ENCODE measurements around the gene HAUS6.
"Not testable (repeated sequence)": the region's sequence is repeated elsewhere in the genome, so short reads cannot be mapped to it uniquely, and the experiment has no call there.

HAUS6 gene

DNA sequence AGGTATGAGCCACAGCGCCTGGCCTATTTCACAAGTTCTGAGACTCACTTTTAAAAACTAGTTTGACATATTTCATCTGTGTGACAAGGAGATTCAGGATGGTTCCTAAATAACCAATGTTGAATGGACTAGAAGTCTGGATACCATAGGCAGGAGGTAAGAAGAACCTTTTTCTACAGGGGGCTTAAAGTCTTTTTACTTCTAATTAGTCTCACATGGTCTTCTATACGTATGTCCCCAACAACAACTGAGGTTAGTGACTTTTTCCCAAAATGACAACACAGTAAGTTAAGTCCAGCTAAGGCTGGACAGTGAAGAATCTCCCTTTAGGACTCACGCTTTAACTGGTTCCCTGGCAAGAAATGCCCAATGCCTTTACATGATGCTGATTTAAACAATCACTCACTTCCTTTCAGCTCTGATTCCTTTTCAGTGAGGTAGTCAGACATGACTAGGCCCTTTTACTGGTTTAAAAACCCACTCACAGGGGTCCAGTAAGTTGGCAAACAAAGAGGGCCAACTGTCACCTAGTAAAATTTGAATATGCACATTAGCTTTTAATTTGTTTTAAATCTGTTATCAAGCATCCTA, 12.1 kb upstream of the HAUS6 start:
- no peak for DNase-seq

DNA sequence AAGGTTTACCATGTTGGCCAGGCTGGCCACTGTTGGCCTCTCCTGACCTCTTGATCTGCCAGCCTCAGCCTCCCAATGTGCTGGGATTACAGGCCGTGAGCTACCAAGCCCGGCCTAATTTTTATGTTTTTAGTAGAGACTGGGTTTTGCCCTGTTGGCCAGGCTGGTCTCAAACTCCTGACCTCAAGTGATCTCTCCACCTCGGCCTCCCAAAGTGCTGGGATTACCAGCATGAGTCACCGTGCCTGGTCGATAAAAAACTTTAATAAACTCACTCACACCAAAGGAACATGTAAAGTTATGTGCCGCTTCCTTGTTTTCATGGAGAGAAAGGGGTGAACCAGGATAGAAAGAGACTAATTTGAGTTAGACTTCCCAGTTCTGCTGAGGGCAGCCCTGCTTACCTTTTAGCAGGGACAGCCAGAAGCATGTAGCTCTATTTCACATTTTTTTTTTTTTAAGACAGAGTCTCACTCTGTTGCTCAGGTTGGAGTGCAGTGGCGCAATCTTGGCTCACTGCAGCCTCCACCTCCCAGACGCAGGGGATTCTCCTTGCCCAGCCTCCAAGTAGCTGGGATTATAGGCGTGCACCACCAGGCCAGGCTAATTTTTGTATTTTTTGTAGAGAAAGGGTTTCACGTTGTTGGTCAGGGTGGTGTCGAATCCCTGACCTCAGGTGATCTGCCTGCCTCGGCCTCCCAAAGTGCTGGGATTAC, 11.4 kb upstream of the HAUS6 start:
- no peak for DNase-seq

DNA sequence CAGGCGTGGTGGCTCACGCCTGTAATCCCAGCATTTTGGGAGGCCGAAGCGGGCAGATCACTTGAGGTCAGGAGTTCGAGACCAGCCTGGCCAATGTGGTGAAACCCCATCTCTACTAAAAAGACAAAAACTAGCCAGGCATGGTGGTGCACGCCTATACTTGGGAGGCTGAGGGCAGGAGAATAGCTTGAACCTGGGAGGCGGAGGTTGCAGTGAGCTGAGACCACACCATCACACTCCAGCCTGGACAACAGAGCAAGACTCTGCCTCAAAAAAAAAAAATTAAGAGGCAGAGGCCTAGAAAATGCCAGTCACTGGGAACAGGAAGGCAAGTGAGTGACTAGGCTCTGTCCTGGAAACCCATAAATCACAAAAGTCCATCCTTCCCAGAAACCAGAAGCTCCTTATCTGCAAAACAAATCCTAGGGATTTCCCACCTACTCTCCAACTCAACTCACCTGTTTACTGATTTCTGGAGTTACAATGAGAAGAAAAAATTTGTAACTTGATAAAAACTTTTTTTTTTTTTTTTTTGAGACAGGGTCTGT, 10.4 kb upstream of the HAUS6 start:
- DNase-seq, result not testable (repeated sequence)

- DNase-seq, result peak; percentile 16
These were observed 5.3 kb upstream of the HAUS6 start for GRCh38 chr9:19108038-19108437.

GRCh38 chr9:19104515-19105282, 2.0 kb upstream of the HAUS6 start:
- no peak for DNase-seq

GRCh38 chr9:19102181-19102630, 498 bp downstream of the HAUS6 start:
- peak; percentile 40 for DNase-seq

DNA sequence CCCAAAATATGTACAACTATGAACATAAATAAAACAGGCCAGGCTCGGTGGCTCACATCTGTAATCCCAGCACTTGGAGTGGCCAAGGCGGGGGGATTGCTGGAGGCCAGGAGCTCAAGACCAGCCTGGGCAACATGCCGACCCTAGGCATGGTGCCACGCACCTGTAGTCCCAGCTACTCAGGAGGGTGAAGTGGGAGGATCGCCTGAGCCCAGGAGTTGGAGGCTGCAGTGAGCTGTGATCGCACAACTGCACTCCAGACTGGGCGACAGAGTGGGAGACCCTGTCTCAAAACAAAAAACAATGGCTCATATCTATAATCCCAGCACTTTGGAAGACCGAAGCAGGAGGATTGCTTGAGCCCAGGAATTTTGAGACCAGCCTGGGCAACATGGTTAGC, 1.5 kb downstream of the HAUS6 start:
- DNase-seq, result no peak

GRCh38 chr9:19097431-19097830, 5.3 kb downstream of the HAUS6 start:
- not testable (repeated sequence) for DNase-seq

DNA sequence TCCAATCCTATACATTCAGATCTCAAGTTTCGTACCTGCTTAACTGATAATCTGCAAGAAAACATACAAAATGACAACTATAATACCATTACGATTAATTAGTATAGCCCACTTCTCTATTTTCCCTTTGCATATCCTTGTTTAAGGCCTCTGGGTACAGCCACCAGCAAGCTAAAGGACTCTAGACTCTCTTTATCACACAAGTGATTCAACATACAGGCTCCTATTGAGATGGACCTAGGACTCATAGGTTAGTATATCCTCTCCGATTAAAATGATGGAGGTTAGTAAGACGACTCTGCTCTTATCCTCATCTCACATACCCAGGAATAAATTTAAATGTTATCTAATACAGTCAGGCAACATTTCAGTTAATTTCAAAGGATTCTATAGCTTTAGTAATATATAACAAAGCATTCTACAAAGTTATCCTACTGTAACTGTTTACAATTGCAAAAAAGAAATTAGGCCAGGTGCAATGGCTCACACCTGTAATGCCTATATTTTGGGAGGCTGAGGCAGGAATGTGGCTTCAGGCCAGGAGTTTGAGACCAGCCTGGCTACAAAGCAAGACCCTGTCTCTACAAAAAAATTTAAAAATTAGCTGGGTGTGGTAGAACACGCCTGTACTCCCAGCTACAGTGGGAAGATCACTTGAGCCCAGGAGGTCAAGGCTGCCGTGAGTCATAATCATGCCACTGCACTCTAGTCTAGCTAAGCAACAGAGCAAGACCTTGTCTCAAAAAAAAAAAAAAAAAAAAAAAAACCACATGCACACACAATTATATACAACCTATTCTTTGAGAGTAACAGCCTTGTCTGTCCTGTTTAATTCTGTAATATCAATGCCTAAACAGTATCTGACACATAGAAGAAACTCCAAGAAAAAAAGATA, 15.4 kb downstream of the HAUS6 start:
- no peak for DNase-seq

DNA sequence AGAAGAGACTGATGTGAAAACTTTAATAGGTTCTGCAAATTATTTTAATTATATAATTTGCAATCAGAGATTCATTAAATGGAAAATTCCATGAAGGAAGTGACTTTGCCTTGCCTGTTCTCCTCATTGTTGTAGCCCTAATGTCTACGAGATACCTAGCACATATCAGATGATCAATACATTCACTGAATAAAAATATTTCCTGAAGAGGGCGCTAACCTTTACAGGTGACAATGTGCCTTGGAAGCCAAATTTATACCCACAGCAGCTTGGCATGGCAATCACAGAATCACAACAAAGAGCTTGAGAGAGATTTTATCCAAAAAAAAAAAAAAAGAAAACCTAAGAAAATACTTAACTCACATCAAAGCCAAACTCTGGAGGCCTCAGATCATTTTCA, 17.4 kb downstream of the HAUS6 start:
- DNase-seq, result peak; percentile 24

GRCh38 chr9:19074836-19075235, 27.9 kb downstream of the HAUS6 start:
- no peak for DNase-seq

DNA sequence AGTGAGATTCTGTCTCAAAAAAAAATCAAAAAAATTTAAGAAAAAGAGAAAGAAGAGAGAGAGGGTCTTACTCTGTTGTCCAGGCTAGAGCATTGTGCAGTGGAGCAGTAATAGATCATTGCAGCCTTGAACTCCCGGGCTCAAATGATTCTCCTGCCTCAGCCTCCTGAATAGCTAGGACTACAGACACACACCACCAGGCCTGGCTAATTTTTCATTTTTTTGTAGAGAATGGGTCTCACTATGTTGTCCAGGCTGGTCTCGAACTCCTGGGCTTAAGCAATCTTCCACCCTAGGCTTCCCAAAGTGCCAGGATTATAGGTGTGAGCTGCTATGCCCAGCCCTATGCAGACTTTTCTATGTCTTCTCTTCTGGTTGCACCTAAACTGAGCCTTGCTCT, 28.5 kb downstream of the HAUS6 start:
- no peak for DNase-seq

DNA sequence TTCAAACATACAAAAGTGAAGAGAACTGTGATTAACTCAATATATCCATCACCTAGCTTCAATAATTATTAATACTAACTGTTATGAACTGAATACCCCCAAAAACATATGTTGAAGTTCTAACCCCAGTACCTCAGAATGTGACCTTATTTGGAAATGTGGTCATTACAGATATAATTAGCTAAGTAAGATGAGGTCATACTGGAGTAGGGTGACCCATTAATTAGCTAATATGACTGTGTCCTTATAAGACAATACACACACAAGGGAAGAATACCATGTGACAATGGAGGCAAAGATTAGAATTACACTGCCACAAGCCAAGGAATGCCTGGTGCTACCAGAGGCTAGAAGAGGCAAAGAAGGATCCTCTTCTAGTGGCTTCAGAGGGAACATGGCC, 45.7 kb downstream of the HAUS6 start:
- no peak for DNase-seq

GRCh38 chr9:19050637-19051591, 51.8 kb downstream of the HAUS6 start:
- no peak for DNase-seq

DNA sequence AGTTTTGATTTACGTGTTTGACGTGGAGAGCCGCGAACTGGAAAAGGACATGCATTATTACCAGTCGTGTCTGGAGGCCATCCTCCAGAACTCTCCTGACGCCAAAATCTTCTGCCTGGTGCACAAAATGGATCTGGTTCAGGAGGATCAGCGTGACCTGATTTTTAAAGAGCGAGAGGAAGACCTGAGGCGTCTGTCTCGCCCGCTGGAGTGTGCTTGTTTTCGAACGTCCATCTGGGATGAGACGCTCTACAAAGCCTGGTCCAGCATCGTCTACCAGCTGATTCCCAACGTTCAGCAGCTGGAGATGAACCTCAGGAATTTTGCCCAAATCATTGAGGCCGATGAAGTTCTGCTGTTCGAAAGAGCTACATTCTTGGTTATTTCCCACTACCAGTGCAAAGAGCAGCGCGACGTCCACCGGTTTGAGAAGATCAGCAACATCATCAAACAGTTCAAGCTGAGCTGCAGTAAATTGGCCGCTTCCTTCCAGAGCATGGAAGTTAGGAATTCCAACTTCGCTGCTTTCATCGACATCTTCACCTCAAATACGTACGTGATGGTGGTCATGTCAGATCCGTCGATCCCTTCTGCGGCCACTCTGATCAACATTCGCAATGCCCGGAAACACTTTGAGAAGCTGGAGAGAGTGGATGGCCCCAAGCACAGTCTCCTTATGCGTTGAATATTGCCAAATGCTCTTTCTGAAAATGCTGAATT, 52.6 kb downstream of the HAUS6 start:
- DNase-seq, result peak; percentile 33

GRCh38 chr9:19048966-19049916, 53.5 kb downstream of the HAUS6 start, which contains the start of gene RRAGA:
TSS of gene RRAGA (plus strand) at chr9:19049427. CDS start at chr9:19049660, 233 bp downstream.
- peak; percentile 96 for DNase-seq

- DNase-seq, result no peak
These were observed 66.1 kb downstream of the HAUS6 start for GRCh38 chr9:19036611-19037010.

- no peak for DNase-seq
These were observed 69.7 kb downstream of the HAUS6 start, which contains the start of gene SAXO1 for GRCh38 chr9:19033015-19033414. TSS of gene SAXO1 (minus strand) at chr9:19033209. CDS start at chr9:19032908, 301 bp downstream.

GRCh38 chr9:19032406-19032805, 70.3 kb downstream of the HAUS6 start:
- DNase-seq, result no peak

Measured in OCI-M1 (cell line).